ENCODE measurements around the gene BPIFB2.

BPIFB2 gene

GRCh38 chr20:33026779-33027759 is 19.6 kb downstream of the BPIFB2 start:
- TF ChIP-seq, protein P1, sequence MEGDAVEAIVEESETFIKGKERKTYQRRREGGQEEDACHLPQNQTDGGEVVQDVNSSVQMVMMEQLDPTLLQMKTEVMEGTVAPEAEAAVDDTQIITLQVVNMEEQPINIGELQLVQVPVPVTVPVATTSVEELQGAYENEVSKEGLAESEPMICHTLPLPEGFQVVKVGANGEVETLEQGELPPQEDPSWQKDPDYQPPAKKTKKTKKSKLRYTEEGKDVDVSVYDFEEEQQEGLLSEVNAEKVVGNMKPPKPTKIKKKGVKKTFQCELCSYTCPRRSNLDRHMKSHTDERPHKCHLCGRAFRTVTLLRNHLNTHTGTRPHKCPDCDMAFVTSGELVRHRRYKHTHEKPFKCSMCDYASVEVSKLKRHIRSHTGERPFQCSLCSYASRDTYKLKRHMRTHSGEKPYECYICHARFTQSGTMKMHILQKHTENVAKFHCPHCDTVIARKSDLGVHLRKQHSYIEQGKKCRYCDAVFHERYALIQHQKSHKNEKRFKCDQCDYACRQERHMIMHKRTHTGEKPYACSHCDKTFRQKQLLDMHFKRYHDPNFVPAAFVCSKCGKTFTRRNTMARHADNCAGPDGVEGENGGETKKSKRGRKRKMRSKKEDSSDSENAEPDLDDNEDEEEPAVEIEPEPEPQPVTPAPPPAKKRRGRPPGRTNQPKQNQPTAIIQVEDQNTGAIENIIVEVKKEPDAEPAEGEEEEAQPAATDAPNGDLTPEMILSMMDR (conservative IDR thresholded peaks at IDR 0.05; ENCODE audit: low read depth, low read length) = no peak
- DNase-seq (ENCODE audit: low read depth) = no peak
- H3K4me3 ChIP-seq (ENCODE audit: low read length) = no peak overlapping the region

- TF ChIP-seq, protein P1 (conservative IDR thresholded peaks at IDR 0.05; ENCODE audit: low read depth, low read length) = no peak
Observed at GRCh38 chr20:33027769-33028751, 20.6 kb downstream of the BPIFB2 start.

DNA sequence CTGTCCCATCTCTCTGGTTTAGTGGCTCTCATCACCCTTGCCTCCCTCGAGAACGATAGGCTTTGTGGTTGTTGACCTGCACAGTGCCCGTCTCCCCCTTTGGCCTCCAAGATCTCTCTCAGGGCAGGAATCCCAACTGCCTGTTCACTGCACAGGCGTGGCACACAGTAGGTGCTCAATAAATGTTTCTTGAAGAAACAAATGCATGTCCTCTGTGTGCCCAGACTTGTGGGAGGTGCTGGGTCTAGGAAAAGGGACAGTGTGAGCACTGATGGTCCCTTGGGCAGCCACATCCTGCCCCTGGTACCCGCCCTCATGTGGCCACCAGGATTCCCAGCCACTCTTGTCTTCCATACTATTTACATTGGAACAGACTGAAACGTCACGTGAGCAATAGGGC is 21.4 kb downstream of the BPIFB2 start:
- no peak for DNase-seq (ENCODE audit: low read depth)
- TF ChIP-seq, protein P1 (conservative IDR thresholded peaks at IDR 0.05; ENCODE audit: low read depth, low read length) = no peak
- H3K4me3 ChIP-seq (ENCODE audit: low read length) = no peak overlapping the region

More at GRCh38 chr20:33027769-33028751, 20.6 kb downstream of the BPIFB2 start:
- no peak overlapping the region for H3K4me3 ChIP-seq (ENCODE audit: low read length)
- no peak for DNase-seq (ENCODE audit: low read depth)

DNA sequence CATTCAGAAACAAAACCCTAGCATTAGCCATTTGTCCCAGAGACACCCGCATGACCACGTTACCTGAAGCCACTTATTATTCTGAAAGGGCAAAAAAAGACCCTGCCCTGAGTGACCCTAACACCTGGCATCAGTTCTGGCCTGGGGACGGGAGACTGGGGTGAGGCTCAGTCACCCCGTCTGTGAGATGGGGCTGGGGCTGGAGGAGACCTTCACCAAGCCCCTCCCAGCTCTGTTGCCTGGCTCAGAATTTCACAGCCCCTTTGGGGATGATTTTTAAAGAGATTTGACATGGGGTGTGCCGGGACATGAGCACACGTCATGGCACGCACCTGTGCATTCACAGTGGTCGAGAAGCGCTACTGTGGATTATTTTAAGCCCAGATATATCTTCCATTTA is 22.6 kb downstream of the BPIFB2 start:
- DNase-seq (ENCODE audit: low read depth) = no peak
- TF ChIP-seq, protein P1 (conservative IDR thresholded peaks at IDR 0.05; ENCODE audit: low read depth, low read length) = no peak
- H3K4me3 ChIP-seq (ENCODE audit: low read length) = no peak overlapping the region

DNA sequence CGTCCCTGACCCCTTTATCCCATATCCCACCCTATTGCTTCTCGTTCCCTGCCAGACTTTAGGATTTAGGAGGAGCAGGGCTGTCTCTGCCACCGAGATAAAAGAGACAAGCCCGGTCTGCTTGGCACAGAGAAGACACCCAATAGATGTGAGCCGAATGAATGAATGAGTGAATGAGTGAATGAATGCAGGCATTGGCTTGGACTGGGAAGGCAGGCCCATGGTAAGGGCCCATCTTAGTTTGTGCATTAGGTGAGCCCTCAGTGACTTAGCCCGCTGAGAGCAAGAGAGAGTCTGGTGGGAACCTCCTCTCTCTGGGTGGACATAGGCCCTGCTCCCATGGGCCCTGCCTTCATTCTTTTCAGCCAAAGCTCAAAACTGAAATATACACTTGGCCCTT is 23.1 kb downstream of the BPIFB2 start:
- H3K4me3 ChIP-seq (ENCODE audit: low read length) = no peak overlapping the region
- TF ChIP-seq, protein P1 (conservative IDR thresholded peaks at IDR 0.05; ENCODE audit: low read depth, low read length) = no peak
- DNase-seq (ENCODE audit: low read depth) = no peak

- no peak within 1 kb of the TSS for H3K4me3 ChIP-seq (ENCODE audit: low read length)
- DNase-seq (ENCODE audit: low read depth) = no peak
- TF ChIP-seq, protein P1 (conservative IDR thresholded peaks at IDR 0.05; ENCODE audit: low read depth, low read length) = no peak
Observed at GRCh38 chr20:33031531-33031930, 24.0 kb downstream of the BPIFB2 start, which contains the start of gene BPIFB6. TSS of gene BPIFB6 (plus strand) at chr20:33031648. CDS start at chr20:33031648, 0 bp downstream.
